Psoas muscle (tissue), 8 donors: ENCODE measurements around the gene NLN. TPM values are rescaled to one million over a fixed set of nuclear protein-coding genes. Genes with fewer than 3 reads are reported as not detected.

ENCODE experiments used
- ATAC-seq, 4 donors: fragments of 200-7000 bp; cut with Tn5 transposase; one replicate each; pipeline ENCODE4 v1.9.1; 2020; ENCODE audit warnings: moderate library complexity in 3 of 4, mild to moderate bottlenecking in 2 of 4
- DNase-seq, 2 donors: peaks; one replicate each; pipeline ENCODE4 v3.0.0-alpha.2; 2020
- H3K27ac ChIP-seq: fragments of 200-600 bp; one replicate; pipeline ENCODE4 v1.8.0; 2022
- H3K27me3 ChIP-seq, 3 donors: fragments of 200-600 bp in 1 of 3; one replicate each; pipeline versions ENCODE4 v1.6.1 to v1.8.0; 2013 to 2022; ENCODE audit warnings: low read length in 2 of 3, mild to moderate bottlenecking in 2 of 3, moderate library complexity in 1 of 3; ENCODE audit not compliant: insufficient read depth in 3 of 3
- H3K36me3 ChIP-seq, 2 donors: fragments of 200-600 bp in 1 of 2; one replicate each; pipeline versions ENCODE4 v1.6.1 to v1.8.0; 2013 to 2022; ENCODE audit warnings: low read depth in 1 of 2, mild to moderate bottlenecking in 1 of 2, moderate library complexity in 1 of 2; ENCODE audit not compliant: insufficient read depth in 1 of 2
- H3K4me1 ChIP-seq: fragments of 200-600 bp; one replicate; pipeline ENCODE4 v1.8.0; 2022
- H3K4me3 ChIP-seq: fragments of 200-600 bp; one replicate; pipeline ENCODE4 v1.8.0; 2022; ENCODE audit warnings: mild to moderate bottlenecking
- H3K9me3 ChIP-seq: fragments of 200-600 bp; one replicate; pipeline ENCODE4 v1.8.0; 2022
- CTCF ChIP-seq: fragments of 200-600 bp; IDR thresholded peaks from one replicate; pipeline ENCODE4 v1.8.0; 2022; ENCODE audit warnings: antibody characterized with exemption
- WGBS, 3 donors: extraction: QIAGEN DNeasy Blood & Tissue Kit; methylation state at CpG; one replicate each; pipeline versions ENCODE4 v1.1.6 to v1.1.7; 2013; 5-methylcytosine and 5-hydroxymethylcytosine counted together
- intact Hi-C, 2 donors: fragments of 100-400 bp; cut with DNase I; formaldehyde crosslinking; loops; one replicate each; pipeline versions ENCODE4 v1.11.0 to v1.14.2; 2022
- polyA plus RNA-seq, 3 donors: library from polyadenylated mRNA; stranded (reverse); fragments of 200-250 nt; gene quantifications; one replicate each; pipeline ENCODE4 v1.2.3, GENCODE V29; 2013
- total RNA-seq, 4 donors: library from RNA; stranded (reverse); fragmentation: NEBNext Ultra II Directional in 2 of 4; extraction: Animal tissue kit (Norgen Biotek cat#: 25700) in 2 of 4; gene quantifications; one replicate each; pipeline versions ENCODE4 v1.2.1 to v1.2.4, GENCODE V29; 2021 to 2023
- donor health status: healthy with polysubstance abuse.
- donor health status: DM: no; HTN: no; CAD: no; lungs with moderate emphysema.
- donor health status: Bipolar disorder and iron deficiency.
- donor health status: healthy.
- donor health status: DM: yes; HTN: yes; CAD: no.
- donor health status: DM: no; HTN: no; CAD: no.
- donor health status: DM: no; HTN: no; CAD: no.
- donor health status: DM: yes; HTN: yes; CAD: no.

NLN gene
- total and polyA plus RNA-seq, 7 donors, result 9.8 to 69.9 (median 31.4) TPM

- intact Hi-C loops, result no loop called here
- no peak overlapping the region for H3K4me3 ChIP-seq
- H3K27ac ChIP-seq, result no peak overlapping the region
- ATAC-seq (no peak), DNase-seq (no peak)
- WGBS, 3 donors, result 35 to 38% (median 37%) methylated on average over 2 of the region's 2 CpGs
- no peaks in the 10 kb centered on the region for H3K9me3 ChIP-seq
- H3K36me3 ChIP-seq, result no peaks in the 10 kb centered on the region
- peaks cover 0 to 2% (median 0%) of the 10 kb centered on the region in 3 donors for H3K27me3 ChIP-seq
- no peak for TF ChIP-seq CTCF
- no peaks in the 10 kb centered on the region for H3K4me1 ChIP-seq
Measured at GRCh38 chr5:65830856-65831255, 108.9 kb downstream of the NLN start.

- Histone ChIP-seq H3K27me3 (peaks cover 0 to 2% (median 0%) of the 10 kb centered on the region in 3 donors), H3K27ac (no peak overlapping the region), H3K36me3 (no peaks in the 10 kb centered on the region), H3K4me3 (no peak overlapping the region), H3K9me3 (no peaks in the 10 kb centered on the region), H3K4me1 (no peaks in the 10 kb centered on the region)
- intact Hi-C loops, result no loop called here
- DNase-seq, result no peak
- no peak for TF ChIP-seq CTCF
- WGBS, 3 donors, result 19 to 72% (median 48%) methylated on average over 1 of the region's 1 CpG
- ATAC-seq, result no peak
Measured at GRCh38 chr5:65831276-65831675, 109.3 kb downstream of the NLN start.

- H3K4me1 ChIP-seq, result no peaks in the 10 kb centered on the region
- H3K27ac ChIP-seq, result no peak overlapping the region
- ATAC-seq (no peak), DNase-seq (no peak)
- H3K27me3 ChIP-seq, result peaks cover 0 to 2% (median 0%) of the 10 kb centered on the region in 3 donors
- TF ChIP-seq CTCF, result no peak
- no peak overlapping the region for H3K4me3 ChIP-seq
- intact Hi-C loops, result no loop called here
- H3K36me3 ChIP-seq, result no peaks in the 10 kb centered on the region
- H3K9me3 ChIP-seq, result no peaks in the 10 kb centered on the region
Measured at GRCh38 chr5:65832152-65832551, 110.1 kb downstream of the NLN start.

GRCh38 chr5:65832603-65833228, 110.7 kb downstream of the NLN start:
- H3K9me3 ChIP-seq, result no peaks in the 10 kb centered on the region
- no peak for TF ChIP-seq CTCF
- H3K36me3 ChIP-seq, result no peaks in the 10 kb centered on the region
- H3K27me3 ChIP-seq, result peaks cover 0 to 2% (median 0%) of the 10 kb centered on the region in 3 donors
- WGBS, 3 donors, result 23 to 46% (median 29%) methylated on average over 2 of the region's 2 CpGs
- no peaks in the 10 kb centered on the region for H3K4me1 ChIP-seq
- DNase-seq (no peak), ATAC-seq (peak; percentile 32 to 52 (median 43))
- H3K27ac ChIP-seq, result no peak overlapping the region
- intact Hi-C loops, result no loop called here
- no peak overlapping the region for H3K4me3 ChIP-seq

- DNase-seq, result no peak
- no peak for ATAC-seq
- intact Hi-C loops, result no loop called here
Measured at GRCh38 chr5:65833780-65834179, 111.8 kb downstream of the NLN start.

More at GRCh38 chr5:65833780-65834179, 111.8 kb downstream of the NLN start:
- Histone ChIP-seq H3K9me3 (no peaks in the 10 kb centered on the region), H3K27ac (peak overlapping the region; percentile 39), H3K36me3 (no peaks in the 10 kb centered on the region), H3K27me3 (peaks cover 0 to 2% (median 0%) of the 10 kb centered on the region in 3 donors), H3K4me1 (no peaks in the 10 kb centered on the region), H3K4me3 (no peak overlapping the region)
- WGBS, 3 donors, result 67 to 91% (median 88%) methylated on average over 5 of the region's 5 CpGs
- no peak for TF ChIP-seq CTCF
